Thymus (tissue), 11 donors: ENCODE data around the gene KCTD19. TPM values are rescaled to one million over a fixed set of nuclear protein-coding genes. Genes with fewer than 3 reads are reported as not detected.

Experiments used
- DNase-seq, 9 donors: peaks; one replicate each; pipeline ENCODE4 v3.0.0-alpha.2; 2013; ENCODE audit warnings: low spot score in 9 of 9, low read depth in 6 of 9, missing footprints in 1 of 9
- H3K27ac ChIP-seq, 2 donors: one replicate each; pipeline ENCODE4 v1.5.1; 2013; ENCODE audit warnings: control low read depth in 1 of 2, low read depth in 1 of 2, low read length in 1 of 2, mild to moderate bottlenecking in 1 of 2, moderate library complexity in 1 of 2
- H3K27me3 ChIP-seq, 2 donors: one replicate each; pipeline ENCODE4 v1.5.1; 2013; ENCODE audit warnings: low read length in 1 of 2; ENCODE audit not compliant: control insufficient read depth in 2 of 2, insufficient read depth in 1 of 2
- H3K36me3 ChIP-seq, 2 donors: one replicate each; pipeline ENCODE4 v1.5.1; 2013; ENCODE audit warnings: low read length in 1 of 2, mild to moderate bottlenecking in 1 of 2, moderate library complexity in 1 of 2; ENCODE audit not compliant: control insufficient read depth in 2 of 2, insufficient read depth in 2 of 2
- H3K4me1 ChIP-seq, 2 donors: one replicate each; pipeline ENCODE4 v1.5.1; 2013; ENCODE audit warnings: low read length in 2 of 2; ENCODE audit not compliant: control insufficient read depth in 2 of 2, insufficient read depth in 2 of 2
- H3K4me3 ChIP-seq, 2 donors: one replicate each; pipeline ENCODE4 v1.5.1; 2013; ENCODE audit warnings: low read length in 2 of 2, control low read depth in 1 of 2, mild to moderate bottlenecking in 1 of 2
- H3K9me3 ChIP-seq, 2 donors: one replicate each; pipeline ENCODE4 v1.5.1; 2013; ENCODE audit warnings: low read length in 1 of 2, mild to moderate bottlenecking in 1 of 2; ENCODE audit not compliant: control insufficient read depth in 2 of 2, insufficient read depth in 1 of 2
- WGBS: extraction: QIAGEN DNeasy Blood & Tissue Kit; methylation state at CpG from one replicate; pipeline ENCODE4 v1.1.7; 2013; 5-methylcytosine and 5-hydroxymethylcytosine counted together
- polyA plus RNA-seq: library from polyadenylated mRNA; stranded (reverse); fragments of 200-250 nt; gene quantifications from one replicate; pipeline ENCODE4 v1.2.3, GENCODE V29; 2013
- total RNA-seq: library from RNA; stranded (reverse); fragments of 120-200 nt; gene quantifications from one replicate; pipeline ENCODE4 v1.2.4, GENCODE V29; 2013
- donor health status: healthy.

The KCTD19 gene
- total and polyA plus RNA-seq, 2 donors = 0.19 to 0.34 TPM

DNA sequence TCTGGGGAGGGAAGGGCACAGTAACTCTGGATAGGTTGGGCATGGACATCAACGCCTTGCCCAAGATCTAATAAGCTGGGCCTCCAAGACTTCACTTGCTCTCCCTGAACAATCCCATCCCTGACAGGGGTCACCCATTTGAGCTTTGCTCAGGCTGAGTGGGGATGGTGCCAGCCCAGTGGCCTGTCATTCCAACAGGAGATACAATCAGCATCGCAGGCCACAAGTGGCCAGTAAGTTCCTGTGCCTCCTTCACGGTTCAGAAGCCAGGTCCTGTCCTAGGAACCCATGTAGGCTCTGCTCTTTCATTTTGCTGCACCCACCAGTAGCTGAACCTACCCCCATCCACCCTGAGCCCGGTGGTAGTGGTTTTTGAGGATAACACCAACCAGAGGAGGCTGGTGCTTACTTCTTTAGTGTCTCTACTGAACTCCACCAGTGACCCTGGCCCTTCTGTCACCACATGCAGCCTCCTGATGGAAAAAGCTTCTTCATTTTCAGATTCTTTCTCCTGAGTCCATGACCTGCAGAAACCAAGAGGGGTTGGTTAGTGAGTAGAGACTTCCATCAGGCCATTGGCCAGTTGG lies 32.3 kb downstream of the KCTD19 start:
- H3K36me3 ChIP-seq = no peaks in the 10 kb centered on the region
- no peak overlapping the region for H3K27ac ChIP-seq
- 96% methylated on average over 4 of the region's 4 CpGs for WGBS
- no peak for DNase-seq
- H3K4me3 ChIP-seq = no peak overlapping the region
- no peaks in the 10 kb centered on the region for H3K4me1 ChIP-seq
- H3K27me3 ChIP-seq = no peaks in the 10 kb centered on the region
- no peaks in the 10 kb centered on the region for H3K9me3 ChIP-seq

DNA sequence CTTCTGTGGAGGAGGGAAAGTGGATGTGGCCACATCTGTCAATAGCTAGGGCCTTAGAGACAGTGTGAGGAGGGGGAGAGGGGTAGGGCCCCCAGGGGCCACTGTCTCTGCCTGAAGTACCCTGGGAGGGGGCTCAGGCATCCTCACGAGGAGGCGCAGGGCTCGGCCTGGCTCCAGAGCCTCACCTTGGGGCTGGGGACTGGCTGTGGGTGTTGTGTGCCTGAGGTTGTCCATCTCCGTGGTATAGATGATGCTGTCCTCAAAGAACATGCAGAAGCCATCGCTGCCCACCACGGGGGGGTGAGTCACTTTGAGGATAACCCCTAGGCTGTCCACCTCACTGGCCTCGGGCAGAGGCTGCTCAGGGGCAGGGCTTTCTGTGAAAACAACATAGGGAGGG lies 35.1 kb downstream of the KCTD19 start:
- Histone ChIP-seq H3K27me3 (no peaks in the 10 kb centered on the region), H3K27ac (no peak overlapping the region), H3K4me1 (no peaks in the 10 kb centered on the region), H3K4me3 (no peak overlapping the region), H3K9me3 (no peaks in the 10 kb centered on the region), H3K36me3 (peaks cover 0 to 2% of the 10 kb centered on the region in 2 donors)
- 98% methylated on average over 7 of the region's 7 CpGs for WGBS
- no peak for DNase-seq

DNA sequence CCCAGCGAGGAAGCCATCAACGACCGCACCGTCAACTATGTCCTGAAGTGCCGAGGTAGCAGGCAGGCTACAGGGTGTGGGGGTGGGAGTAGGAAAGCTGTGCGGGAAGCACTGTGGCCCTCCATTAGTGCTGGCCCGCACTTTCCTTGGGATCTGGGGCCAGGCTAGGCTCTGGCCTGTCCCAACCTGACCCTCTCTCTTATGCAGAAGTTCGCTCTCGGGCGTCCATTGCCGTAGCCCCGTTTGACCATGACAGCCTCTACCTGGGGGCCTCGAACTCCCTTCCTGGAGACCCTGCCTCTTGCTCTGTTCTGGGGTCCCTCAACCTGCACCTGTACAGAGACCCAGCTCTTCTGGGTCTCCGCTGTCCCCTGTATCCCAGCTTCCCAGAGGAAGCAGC lies 38.6 kb downstream of the KCTD19 start:
- Histone ChIP-seq H3K4me1 (no peaks in the 10 kb centered on the region), H3K36me3 (peaks cover 0 to 5% of the 10 kb centered on the region in 2 donors), H3K27me3 (no peaks in the 10 kb centered on the region), H3K9me3 (no peaks in the 10 kb centered on the region), H3K27ac (no peak overlapping the region), H3K4me3 (no peak overlapping the region)
- WGBS = 98% methylated on average over 14 of the region's 14 CpGs
- DNase-seq = no peak

DNA sequence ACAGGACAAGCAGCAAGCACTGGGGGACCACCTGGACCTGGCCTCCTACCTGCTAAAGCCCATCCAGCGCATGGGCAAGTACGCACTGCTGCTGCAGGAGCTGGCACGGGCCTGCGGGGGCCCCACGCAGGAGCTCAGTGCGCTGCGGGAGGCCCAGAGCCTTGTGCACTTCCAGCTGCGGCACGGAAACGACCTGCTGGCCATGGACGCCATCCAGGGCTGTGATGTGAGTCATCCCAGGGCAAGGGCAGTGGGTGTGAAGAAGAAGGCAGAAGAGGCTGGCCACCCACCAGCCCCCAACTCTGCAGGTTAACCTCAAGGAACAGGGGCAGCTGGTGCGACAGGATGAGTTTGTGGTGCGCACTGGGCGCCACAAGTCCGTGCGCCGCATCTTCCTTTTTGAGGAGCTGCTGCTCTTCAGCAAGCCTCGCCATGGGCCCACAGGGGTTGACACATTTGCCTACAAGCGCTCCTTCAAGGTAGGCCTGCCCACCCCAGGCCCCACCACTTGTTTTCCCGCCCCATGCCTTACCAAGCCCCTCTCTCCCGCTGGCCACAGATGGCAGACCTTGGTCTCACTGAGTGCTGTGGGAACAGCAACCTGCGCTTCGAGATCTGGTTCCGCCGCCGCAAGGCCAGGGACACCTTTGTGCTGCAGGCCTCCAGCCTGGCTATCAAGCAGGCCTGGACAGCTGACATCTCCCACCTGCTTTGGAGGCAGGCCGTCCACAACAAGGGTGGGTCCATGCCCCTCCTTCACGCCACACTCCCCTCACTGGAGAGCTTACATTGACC lies 39.9 kb downstream of the KCTD19 start:
- H3K36me3 ChIP-seq = peaks cover 0 to 5% of the 10 kb centered on the region in 2 donors
- H3K4me1 ChIP-seq = no peaks in the 10 kb centered on the region
- WGBS = 97% methylated on average over 28 of the region's 28 CpGs
- no peak overlapping the region for H3K4me3 ChIP-seq
- no peak overlapping the region for H3K27ac ChIP-seq
- no peaks in the 10 kb centered on the region for H3K9me3 ChIP-seq
- no peaks in the 10 kb centered on the region for H3K27me3 ChIP-seq
- DNase-seq = no peak

DNA sequence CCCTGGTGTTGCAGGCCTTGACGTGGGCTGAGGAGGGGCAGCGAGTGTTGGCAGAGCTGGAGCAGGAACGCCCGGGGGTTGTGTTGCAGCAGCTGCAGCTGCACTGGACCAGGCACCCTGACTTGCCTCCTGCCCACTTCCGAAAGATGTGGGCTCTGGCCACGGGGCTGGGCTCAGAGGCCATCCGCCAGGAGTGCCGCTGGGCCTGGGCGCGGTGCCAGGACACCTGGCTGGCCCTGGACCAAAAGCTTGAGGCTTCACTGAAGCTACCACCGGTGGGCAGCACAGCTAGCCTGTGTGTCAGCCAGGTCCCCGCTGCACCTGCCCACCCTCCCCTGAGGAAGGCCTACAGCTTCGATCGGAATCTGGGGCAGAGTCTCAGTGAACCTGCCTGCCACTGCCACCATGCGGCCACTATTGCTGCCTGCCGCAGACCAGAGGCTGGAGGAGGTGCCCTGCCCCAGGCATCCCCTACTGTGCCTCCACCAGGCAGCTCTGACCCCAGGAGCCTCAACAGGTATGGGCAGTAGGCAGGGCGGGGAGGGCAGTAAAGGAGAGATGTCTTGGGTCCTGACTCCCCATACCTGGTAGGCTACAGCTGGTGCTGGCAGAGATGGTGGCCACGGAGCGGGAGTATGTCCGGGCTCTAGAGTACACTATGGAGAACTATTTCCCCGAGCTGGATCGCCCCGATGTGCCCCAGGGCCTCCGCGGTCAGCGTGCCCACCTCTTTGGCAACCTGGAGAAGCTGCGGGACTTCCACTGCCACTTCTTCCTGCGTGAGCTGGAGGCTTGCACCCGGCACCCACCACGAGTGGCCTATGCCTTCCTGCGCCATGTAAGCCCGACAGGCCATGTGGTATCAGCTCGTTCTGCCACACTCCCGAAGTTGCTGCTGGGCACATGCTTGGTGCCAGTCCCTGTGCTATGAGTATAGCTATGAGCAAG lies 41.6 kb downstream of the KCTD19 start:
- 93% methylated on average over 34 of the region's 34 CpGs for WGBS

DNA sequence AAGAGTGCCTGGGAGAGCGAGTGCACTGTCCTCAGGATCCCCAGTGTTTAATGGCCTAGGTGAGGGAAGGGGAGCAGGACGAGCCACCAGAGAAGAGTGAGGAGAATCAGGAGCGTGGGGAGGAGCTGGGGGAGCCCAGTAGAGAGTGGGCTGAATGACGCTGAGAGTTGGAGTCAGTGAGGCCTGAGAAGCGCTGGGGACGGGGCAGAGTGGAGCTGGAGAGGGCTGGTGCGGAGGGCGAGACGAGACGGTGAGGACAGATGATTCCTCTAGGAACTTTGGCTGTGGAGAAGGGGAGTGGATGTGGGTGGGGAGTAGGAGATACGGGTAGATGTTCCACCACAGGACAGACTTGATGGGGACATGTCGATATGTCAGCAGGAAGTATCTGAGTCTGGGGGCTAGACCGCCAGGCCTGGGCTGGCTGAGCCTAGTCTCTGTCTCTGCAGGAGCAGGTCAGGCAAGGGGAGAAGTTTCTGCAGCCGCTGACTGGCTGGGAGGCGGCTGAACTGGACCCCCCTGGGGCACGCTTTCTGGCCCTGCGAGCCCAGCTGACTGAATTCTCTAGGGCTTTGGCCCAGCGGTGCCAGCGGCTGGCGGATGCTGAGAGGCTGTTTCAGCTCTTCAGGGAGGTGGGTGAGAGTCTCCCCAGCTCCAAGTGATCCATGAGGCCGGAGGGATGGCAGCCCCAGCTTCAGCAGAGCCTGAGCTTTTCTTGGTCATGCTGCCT lies 42.5 kb downstream of the KCTD19 start:
- no peak overlapping the region for H3K27ac ChIP-seq
- WGBS = 97% methylated on average over 21 of the region's 21 CpGs

More for the DNA sequence above, 41.6 kb downstream of the KCTD19 start:
- peaks cover 0 to under 1% of the 10 kb centered on the region in 2 donors for H3K9me3 ChIP-seq
- H3K36me3 ChIP-seq = peaks cover 0 to 5% of the 10 kb centered on the region in 2 donors
- no peak for DNase-seq
- H3K27me3 ChIP-seq = no peaks in the 10 kb centered on the region
- no peak overlapping the region for H3K4me3 ChIP-seq
- H3K27ac ChIP-seq = no peak overlapping the region
- H3K4me1 ChIP-seq = peaks cover 0 to 5% of the 10 kb centered on the region in 2 donors

DNA sequence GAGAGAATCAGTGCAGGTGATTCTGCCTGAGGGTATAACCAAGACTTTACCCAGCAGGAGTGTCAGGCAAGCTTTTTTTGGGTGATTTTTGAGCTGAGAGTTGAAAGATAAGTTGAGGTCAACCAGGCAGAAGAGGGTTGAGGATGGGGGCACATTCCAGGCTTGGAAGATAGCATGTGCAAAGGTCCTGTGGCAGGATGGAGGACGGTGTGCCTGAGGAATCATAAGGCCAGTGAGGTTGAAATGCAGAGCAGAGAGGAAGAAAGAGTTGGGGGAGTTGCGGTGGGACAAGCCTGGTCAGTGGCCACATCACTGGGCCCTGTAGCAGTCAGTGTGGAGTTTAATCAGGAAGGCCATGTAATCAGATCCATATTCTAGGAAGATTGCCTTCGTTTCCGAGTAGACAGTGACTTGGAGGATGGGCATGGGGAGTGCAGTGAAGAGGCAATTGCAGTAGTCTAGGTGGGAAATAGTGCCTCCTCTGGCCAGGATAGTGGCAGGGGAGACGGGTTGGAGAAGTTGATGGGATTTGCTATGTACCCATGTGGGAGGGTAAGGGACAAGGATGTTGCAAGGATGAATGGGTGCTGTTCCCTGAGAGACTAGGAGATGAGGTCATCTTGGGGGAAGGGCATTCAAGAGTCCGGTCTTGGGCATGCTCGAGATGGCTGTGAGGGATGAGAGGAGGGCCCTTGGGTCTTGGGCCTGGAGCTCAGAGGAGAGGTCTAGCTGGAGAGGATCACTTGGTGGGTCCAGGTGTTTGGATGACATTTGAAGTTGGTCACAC lies 43.3 kb downstream of the KCTD19 start:
- peaks cover 0 to 5% of the 10 kb centered on the region in 2 donors for H3K36me3 ChIP-seq
- peaks cover 0 to 4% of the 10 kb centered on the region in 2 donors for H3K9me3 ChIP-seq
- H3K4me3 ChIP-seq = no peak overlapping the region
- WGBS = 98% methylated on average over 7 of the region's 7 CpGs
- no peak overlapping the region for H3K27ac ChIP-seq
- no peaks in the 10 kb centered on the region for H3K27me3 ChIP-seq
- peaks cover 3 to 16% of the 10 kb centered on the region in 2 donors for H3K4me1 ChIP-seq
- no peak for DNase-seq

More for the DNA sequence above, 42.5 kb downstream of the KCTD19 start:
- Histone ChIP-seq H3K4me1 (peaks cover 0 to 10% of the 10 kb centered on the region in 2 donors), H3K4me3 (no peak overlapping the region), H3K27me3 (no peaks in the 10 kb centered on the region), H3K9me3 (peaks cover 0 to 4% of the 10 kb centered on the region in 2 donors), H3K36me3 (peaks cover 0 to 5% of the 10 kb centered on the region in 2 donors)
- no peak for DNase-seq

DNA sequence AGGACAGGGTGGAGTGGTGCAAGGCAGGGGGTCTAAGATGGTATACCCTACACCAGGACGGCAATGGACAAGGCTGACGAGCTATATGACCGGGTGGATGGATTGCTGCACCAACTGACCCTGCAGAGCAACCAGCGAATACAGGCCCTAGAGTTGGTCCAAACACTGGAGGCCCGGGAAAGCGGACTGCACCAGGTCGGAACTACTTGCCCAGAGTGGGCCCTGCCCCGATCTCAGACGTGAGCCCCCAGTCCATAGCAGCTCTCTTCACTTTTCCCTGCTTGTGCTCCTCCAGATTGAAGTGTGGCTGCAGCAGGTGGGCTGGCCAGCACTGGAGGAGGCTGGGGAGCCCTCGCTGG lies 44.1 kb downstream of the KCTD19 start:
- 98% methylated on average over 10 of the region's 10 CpGs for WGBS
- Histone ChIP-seq H3K9me3 (peaks cover 0 to 4% of the 10 kb centered on the region in 2 donors), H3K27me3 (no peaks in the 10 kb centered on the region), H3K27ac (no peak overlapping the region), H3K4me1 (peaks cover 3 to 18% of the 10 kb centered on the region in 2 donors), H3K4me3 (no peak overlapping the region), H3K36me3 (peaks cover under 1 to 8% of the 10 kb centered on the region in 2 donors)
- no peak for DNase-seq
